ENCODE measurements around the gene TBP. TPM values are rescaled to one million over a fixed set of nuclear protein-coding genes. Genes with fewer than 3 reads are reported as not detected.

TBP gene
- 10 to 100 TPM; 21.6 to 28.0 TPM for total RNA-seq
- polyA plus RNA-seq (2013, experiment 1 of 2), result 23.6 TPM
- 18.7 TPM for polyA plus RNA-seq (2013, experiment 2 of 2)
- long read RNA-seq, experiment 1, transcript TBP-202 (8 exons, 1,903 nt), result major isoform, 7 of 14 reads
- long read RNA-seq, experiment 1, partial matches to known transcripts, result 6 of 14 reads
- long read RNA-seq, experiment 1, other reads (novel, unspliced or antisense), result 1 of 14 reads
- long read RNA-seq, experiment 2, transcript TBP-202 (8 exons, 1,903 nt), result major isoform, 59 of 90 reads
- long read RNA-seq, experiment 2, transcript TBP-201 (8 exons, 1,861 nt), result minor isoform, 17 of 90 reads
- long read RNA-seq, experiment 2, partial matches to known transcripts, result 11 of 90 reads
- long read RNA-seq, experiment 2, other reads (novel, unspliced or antisense), result 3 of 90 reads
- long read RNA-seq, experiment 3, transcript TBP-202 (8 exons, 1,903 nt), result major isoform, 18 of 26 reads
- long read RNA-seq, experiment 3, partial matches to known transcripts, result 2 of 26 reads
- long read RNA-seq, experiment 3, other reads (novel, unspliced or antisense), result 3 of 26 reads
- long read RNA-seq, experiment 4, transcript TBP-202 (8 exons, 1,903 nt), result major isoform, 15 of 26 reads
- long read RNA-seq, experiment 4, transcript TBP-201 (8 exons, 1,861 nt), result minor isoform, 8 of 26 reads
- long read RNA-seq, experiment 4, partial matches to known transcripts, result 1 of 26 reads
- long read RNA-seq, experiment 4, other reads (novel, unspliced or antisense), result 2 of 26 reads

GRCh38 chr6:170554013-170554795 lies at the start of gene TBP:
TSS of gene TBP (plus strand) at chr6:170554369. CDS start at chr6:170557030, 2,661 bp downstream.
- TF ChIP-seq CTCF (conservative IDR thresholded peaks at IDR 0.05), result no peak
- no peaks in the 10 kb centered on the region for H3K9me3 ChIP-seq (ENCODE audit: control insufficient read depth, low read length)
- 0% methylated on average over 31 to 51 of the region's 51 CpGs for WGBS, 2 experiments (ENCODE audit: insufficient coverage in 1 of 2, insufficient read length in 1 of 2)

GRCh38 chr6:170504479-170504878 lies 49.7 kb upstream of the TBP start:
- Mint-ChIP-seq H3K9me3 (peaks cover 33% of the 10 kb centered on the region), H3K4me3 (no peak overlapping the region), H3K27ac (no peak overlapping the region), H3K36me3 (ENCODE audit: low read depth) (peaks cover 10% of the 10 kb centered on the region), H3K27me3 (ENCODE audit: insufficient read depth) (peaks cover 32% of the 10 kb centered on the region), H3K4me1 (peaks cover 6% of the 10 kb centered on the region)
- no peak for DNase-seq
- no peak for TF ChIP-seq CTCF (conservative IDR thresholded peaks at IDR 0.05)
- Histone ChIP-seq H3K27me3 (ENCODE audit: control insufficient read depth, insufficient read depth, low read length, poor library complexity, severe bottlenecking) (peaks cover 6% of the 10 kb centered on the region), H3K27ac (ENCODE audit: low read depth, low read length) (no peak overlapping the region), H3K4me3 (ENCODE audit: low read length) (no peak overlapping the region), H3K9me3 (ENCODE audit: control insufficient read depth, low read length) (no peaks in the 10 kb centered on the region), H3K36me3 (ENCODE audit: control insufficient read depth, insufficient read depth, low read length) (no peaks in the 10 kb centered on the region), H3K4me1 (ENCODE audit: control insufficient read depth, insufficient read depth, low read length) (no peaks in the 10 kb centered on the region), H3K9ac (ENCODE audit: extremely low read depth, low read length, poor library complexity, severe bottlenecking) (no peak overlapping the region)
- 91 to 100% methylated on average over 2 to 4 of the region's 4 CpGs for WGBS, 2 experiments (ENCODE audit: insufficient coverage in 1 of 2, insufficient read length in 1 of 2)

More at GRCh38 chr6:170554013-170554795, at the start of gene TBP:
- Mint-ChIP-seq H3K4me3 (no peak within 1 kb of the TSS), H3K36me3 (ENCODE audit: low read depth) (peaks cover 20% of the 10 kb centered on the region), H3K27ac (no peak within 1 kb of the TSS), H3K4me1 (peaks cover 16% of the 10 kb centered on the region), H3K27me3 (ENCODE audit: insufficient read depth) (no peaks in the 10 kb centered on the region), H3K9me3 (no peaks in the 10 kb centered on the region)
- H3K4me3 ChIP-seq (ENCODE audit: low read length), result peak within 1 kb of the TSS; percentile 91
- peak; percentile 99 for DNase-seq
- H3K4me1 ChIP-seq (ENCODE audit: control insufficient read depth, insufficient read depth, low read length), result no peaks in the 10 kb centered on the region
- peak within 1 kb of the TSS; percentile 94 for H3K9ac ChIP-seq (ENCODE audit: extremely low read depth, low read length, poor library complexity, severe bottlenecking)
- peak within 1 kb of the TSS; percentile 96 for H3K27ac ChIP-seq (ENCODE audit: low read depth, low read length)
- no peaks in the 10 kb centered on the region for H3K27me3 ChIP-seq (ENCODE audit: control insufficient read depth, insufficient read depth, low read length, poor library complexity, severe bottlenecking)
- H3K36me3 ChIP-seq (ENCODE audit: control insufficient read depth, insufficient read depth, low read length), result peaks cover 29% of the 10 kb centered on the region

GRCh38 chr6:170505306-170505705 lies 48.9 kb upstream of the TBP start:
- no peaks in the 10 kb centered on the region for H3K36me3 ChIP-seq (ENCODE audit: control insufficient read depth, insufficient read depth, low read length)
- Mint-ChIP-seq H3K4me3 (no peak overlapping the region), H3K27me3 (ENCODE audit: insufficient read depth) (peaks cover 38% of the 10 kb centered on the region), H3K9me3 (peaks cover 29% of the 10 kb centered on the region), H3K4me1 (peaks cover 2% of the 10 kb centered on the region), H3K36me3 (ENCODE audit: low read depth) (peaks cover 10% of the 10 kb centered on the region), H3K27ac (no peak overlapping the region)
- no peak for TF ChIP-seq CTCF (conservative IDR thresholded peaks at IDR 0.05)
- no peaks in the 10 kb centered on the region for H3K4me1 ChIP-seq (ENCODE audit: control insufficient read depth, insufficient read depth, low read length)
- peaks cover 6% of the 10 kb centered on the region for H3K27me3 ChIP-seq (ENCODE audit: control insufficient read depth, insufficient read depth, low read length, poor library complexity, severe bottlenecking)
- WGBS, 2 experiments (ENCODE audit: insufficient coverage in 1 of 2, insufficient read length in 1 of 2), result 85 to 86% methylated on average over 9 of the region's 9 CpGs
- no peak overlapping the region for H3K27ac ChIP-seq (ENCODE audit: low read depth, low read length)
- no peak for DNase-seq
- H3K4me3 ChIP-seq (ENCODE audit: low read length), result no peak overlapping the region
- no peaks in the 10 kb centered on the region for H3K9me3 ChIP-seq (ENCODE audit: control insufficient read depth, low read length)
- H3K9ac ChIP-seq (ENCODE audit: extremely low read depth, low read length, poor library complexity, severe bottlenecking), result no peak overlapping the region

Data from endodermal cell (in vitro differentiated cells).